ENCODE data around the gene APH1B.

DNA sequence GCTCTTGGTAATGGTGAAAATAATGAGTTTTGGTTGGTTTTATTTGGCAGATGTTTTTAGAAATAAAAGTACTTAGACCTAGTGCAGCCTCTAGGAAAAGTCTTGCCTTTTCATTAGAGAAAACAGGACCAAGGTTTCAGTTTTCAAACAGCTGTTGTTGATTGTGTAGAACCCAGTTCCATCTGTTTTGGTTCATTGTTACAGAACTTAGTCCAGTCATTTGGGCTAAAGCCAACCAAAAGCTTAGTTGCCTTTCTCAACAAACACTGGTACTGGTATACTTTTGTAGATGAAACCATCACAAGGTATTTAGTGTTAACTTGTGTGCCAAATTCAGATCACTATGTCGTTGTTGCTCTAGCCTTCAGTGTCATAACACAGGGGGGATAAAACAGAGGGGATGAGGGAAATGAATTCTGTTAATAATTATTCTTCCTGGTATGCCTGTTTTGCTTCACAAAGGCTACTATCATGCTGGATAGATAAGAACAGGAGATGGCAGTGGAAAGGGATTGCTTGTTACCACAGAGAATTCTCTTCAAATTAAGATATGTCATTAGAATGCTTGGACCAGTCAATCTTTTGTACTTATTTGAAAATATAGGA lies 12.6 kb upstream of the APH1B start:
- TF ChIP-seq, protein P1, sequence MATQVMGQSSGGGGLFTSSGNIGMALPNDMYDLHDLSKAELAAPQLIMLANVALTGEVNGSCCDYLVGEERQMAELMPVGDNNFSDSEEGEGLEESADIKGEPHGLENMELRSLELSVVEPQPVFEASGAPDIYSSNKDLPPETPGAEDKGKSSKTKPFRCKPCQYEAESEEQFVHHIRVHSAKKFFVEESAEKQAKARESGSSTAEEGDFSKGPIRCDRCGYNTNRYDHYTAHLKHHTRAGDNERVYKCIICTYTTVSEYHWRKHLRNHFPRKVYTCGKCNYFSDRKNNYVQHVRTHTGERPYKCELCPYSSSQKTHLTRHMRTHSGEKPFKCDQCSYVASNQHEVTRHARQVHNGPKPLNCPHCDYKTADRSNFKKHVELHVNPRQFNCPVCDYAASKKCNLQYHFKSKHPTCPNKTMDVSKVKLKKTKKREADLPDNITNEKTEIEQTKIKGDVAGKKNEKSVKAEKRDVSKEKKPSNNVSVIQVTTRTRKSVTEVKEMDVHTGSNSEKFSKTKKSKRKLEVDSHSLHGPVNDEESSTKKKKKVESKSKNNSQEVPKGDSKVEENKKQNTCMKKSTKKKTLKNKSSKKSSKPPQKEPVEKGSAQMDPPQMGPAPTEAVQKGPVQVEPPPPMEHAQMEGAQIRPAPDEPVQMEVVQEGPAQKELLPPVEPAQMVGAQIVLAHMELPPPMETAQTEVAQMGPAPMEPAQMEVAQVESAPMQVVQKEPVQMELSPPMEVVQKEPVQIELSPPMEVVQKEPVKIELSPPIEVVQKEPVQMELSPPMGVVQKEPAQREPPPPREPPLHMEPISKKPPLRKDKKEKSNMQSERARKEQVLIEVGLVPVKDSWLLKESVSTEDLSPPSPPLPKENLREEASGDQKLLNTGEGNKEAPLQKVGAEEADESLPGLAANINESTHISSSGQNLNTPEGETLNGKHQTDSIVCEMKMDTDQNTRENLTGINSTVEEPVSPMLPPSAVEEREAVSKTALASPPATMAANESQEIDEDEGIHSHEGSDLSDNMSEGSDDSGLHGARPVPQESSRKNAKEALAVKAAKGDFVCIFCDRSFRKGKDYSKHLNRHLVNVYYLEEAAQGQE (IDR thresholded peaks at IDR 0.05) = no peak
- TF ChIP-seq CTCF (IDR thresholded peaks at IDR 0.05; ENCODE audit: low read depth, low read length, missing input control) = no peak
